NCI-H510A (cell line): ENCODE data around the gene PDE4D.

Source experiments
- DNase-seq: peaks from one replicate; lab custom pipeline; 2025; lab: John Stamatoyannopoulos, UW

PDE4D gene

GRCh38 chr5:59516161-59516560 lies 377.4 kb downstream of the PDE4D start:
- DNase-seq = no peak

GRCh38 chr5:59506285-59506877 lies 387.1 kb downstream of the PDE4D start:
- no peak for DNase-seq

DNA sequence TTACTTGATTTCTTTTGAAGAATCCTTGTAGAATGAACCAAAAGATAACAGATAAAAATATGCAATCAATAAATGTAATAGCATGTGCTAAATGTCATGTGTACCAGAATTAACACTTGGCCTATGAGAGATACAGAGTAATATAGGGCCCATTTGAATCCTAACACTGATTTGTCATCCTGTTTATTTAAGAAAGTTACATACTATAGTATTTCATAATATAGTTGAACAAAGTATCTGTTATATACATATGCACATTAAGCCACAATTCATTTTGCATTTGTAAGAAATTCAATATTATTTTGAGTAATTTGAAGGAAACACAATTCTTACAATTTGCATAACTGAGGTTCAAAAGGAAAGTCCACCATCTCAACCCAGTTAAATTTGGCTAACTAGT lies 389.5 kb downstream of the PDE4D start:
- no peak for DNase-seq

GRCh38 chr5:59503220-59503619 lies 390.3 kb downstream of the PDE4D start:
- no peak for DNase-seq

DNA sequence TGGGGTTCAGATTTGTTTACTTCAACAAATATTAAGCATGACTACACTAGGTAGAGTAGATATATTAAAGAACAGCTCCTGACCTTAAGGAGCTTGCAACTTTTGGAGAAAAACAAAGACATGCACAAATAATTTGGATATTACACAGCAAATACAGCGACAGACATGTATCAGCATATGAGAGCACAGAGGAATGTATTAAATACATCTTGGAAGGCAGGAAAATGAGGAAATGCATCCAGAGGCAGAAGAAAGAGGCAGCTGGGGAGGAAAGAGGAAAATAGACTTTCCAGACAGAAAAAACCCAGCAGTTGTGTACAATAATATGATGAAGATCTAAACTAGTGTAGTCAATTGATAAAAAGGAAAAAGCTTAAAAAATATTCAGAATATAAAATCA lies 392.2 kb downstream of the PDE4D start:
- no peak for DNase-seq

DNA sequence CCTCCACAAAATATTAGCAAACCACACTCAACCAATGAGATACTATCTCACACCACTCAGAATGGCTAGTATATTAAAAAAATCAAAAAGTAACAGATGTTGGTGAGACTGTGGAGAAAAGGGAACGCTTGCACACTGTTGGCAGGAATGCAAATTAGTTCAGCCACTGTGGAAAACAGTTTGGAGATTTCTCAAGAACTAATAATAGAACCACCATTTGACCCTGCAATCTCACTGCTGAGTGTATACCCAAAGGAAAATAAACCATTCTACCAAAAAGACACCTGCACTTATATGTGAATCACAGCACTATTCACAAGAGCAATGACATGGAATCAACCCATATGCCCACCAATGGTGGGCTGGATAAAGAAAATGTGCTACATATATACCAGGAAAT lies 393.5 kb downstream of the PDE4D start:
- no peak for DNase-seq

DNA sequence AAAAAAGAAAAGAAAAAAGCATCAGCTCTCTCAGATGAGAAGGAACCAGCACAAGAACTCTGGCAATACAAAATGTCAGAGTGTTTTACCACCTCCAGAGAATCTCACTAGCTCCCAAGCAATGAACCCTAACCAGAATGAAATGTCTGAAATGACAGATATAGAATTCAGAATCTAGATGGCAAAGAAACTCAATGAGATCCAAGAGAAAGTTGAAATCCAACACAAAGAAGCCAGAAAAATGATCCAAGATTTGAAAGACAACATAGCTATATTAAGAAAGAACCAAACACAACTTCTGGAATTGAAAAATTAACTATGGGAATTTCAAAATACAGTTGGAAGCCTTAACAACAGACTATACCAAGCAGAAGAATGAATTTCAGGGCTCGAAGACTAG lies 396.3 kb downstream of the PDE4D start:
- no peak for DNase-seq

GRCh38 chr5:59496524-59497134 lies 396.9 kb downstream of the PDE4D start:
- no peak for DNase-seq

DNA sequence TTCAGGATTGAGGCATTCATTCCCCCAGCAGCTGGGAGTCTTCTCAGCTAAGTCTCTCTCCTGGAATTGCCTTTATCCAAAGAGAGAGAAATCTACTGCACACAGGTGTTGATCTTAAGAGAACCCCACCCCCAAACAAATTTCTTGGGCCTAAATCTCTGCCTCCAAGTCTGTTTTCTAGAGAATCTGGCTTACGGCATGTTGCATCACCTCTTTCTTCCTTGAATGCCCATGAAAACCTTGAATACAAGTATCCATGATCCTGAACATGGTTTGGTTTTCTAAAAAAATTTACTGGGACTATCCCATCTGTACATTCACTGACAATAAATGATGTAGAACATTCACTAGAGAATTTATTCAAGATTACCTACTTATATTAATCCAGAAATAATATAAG lies 401.6 kb downstream of the PDE4D start:
- DNase-seq = no peak

DNA sequence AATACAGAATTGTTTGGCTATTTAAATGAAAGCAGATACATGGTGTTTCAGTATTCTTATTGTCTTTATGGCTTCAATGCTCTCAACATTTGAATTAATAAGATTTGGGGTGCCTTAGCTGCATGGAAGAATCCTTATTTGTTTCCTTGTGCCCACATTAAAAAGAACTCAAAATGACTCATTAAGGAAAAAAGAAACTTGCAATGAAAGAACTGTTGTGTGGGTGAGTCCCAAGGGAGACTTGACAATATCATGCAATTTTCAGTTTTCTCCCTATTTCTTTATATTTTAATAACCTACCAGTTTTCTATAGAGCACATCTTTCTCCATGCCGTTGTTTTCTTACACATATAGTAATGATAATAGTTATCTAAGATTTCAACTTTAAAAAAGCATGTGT lies 404.0 kb downstream of the PDE4D start:
- DNase-seq = no peak

DNA sequence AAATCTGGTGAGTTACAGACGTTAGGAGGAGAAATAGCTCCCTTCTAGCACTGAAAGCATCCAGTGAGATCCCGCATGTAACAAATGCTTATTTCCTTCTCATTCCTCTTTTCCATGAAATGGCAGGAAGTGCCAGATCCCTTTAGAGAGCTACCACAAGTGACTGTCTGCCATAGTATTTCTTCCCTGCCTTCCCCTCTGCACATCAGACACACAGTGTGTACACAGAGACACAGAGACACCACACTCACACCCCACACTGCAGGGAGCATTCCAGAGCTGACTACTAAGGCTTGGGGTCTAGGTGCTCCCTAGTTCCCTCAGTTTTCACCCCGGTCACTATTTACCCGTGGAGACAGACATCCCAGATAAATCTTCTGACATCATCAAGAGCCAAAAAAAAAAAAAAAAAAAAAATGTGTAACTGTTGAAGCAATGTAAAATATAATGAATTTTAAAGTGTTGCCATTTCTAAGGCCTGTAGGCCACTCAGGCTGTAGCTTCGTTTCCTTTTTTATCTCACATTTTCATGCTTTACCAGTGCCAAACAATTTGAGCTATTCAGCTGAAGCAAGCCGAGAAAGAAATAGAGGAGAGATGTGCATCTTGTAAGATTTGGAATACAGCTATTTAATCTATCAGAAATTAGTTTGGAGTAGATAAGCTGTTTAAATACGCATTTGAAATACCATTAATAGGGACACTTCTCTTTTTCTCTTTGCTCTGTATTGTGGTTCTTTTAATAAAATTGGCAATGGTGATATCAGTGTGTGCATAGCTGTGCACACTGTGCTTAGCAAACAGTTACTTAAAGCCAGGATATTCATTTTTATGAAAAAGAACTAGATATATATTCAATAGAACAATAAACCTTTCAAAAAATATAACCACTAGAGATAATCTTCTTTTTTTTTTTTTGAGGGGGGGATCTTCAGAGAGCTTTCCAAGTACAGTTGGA lies 405.5 kb downstream of the PDE4D start:
- DNase-seq = no peak

DNA sequence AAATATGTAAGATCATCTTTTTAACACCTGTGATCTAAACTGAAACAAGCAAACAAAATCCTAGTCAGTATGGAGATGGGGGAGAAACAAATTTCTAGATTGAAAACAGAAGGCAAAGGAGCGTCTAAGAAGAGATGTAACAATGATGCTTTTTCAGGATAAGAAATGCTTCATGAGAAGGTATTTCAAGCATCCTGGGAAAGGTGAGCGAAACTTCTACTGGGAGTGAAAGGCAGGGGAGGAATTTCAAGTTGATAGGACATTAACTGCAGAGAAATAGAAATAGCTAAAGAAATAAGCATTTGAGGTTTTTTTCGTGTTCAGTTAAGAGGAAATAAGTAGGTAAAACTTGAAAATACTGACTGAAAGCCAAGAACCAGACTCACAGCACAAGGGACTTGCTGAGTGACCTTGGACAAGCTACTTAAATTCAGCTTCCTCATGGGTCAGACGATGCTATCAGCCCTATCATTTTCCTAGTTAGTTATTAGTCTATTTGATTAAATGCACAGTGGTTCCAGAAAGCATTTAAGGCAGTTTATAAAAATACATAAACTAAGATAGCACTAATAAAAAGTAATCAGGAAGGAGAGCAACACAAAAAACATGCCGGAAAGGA lies 406.3 kb downstream of the PDE4D start:
- DNase-seq = no peak

- no peak for DNase-seq
Measured at GRCh38 chr5:59486508-59486907, 407.0 kb downstream of the PDE4D start.

DNA sequence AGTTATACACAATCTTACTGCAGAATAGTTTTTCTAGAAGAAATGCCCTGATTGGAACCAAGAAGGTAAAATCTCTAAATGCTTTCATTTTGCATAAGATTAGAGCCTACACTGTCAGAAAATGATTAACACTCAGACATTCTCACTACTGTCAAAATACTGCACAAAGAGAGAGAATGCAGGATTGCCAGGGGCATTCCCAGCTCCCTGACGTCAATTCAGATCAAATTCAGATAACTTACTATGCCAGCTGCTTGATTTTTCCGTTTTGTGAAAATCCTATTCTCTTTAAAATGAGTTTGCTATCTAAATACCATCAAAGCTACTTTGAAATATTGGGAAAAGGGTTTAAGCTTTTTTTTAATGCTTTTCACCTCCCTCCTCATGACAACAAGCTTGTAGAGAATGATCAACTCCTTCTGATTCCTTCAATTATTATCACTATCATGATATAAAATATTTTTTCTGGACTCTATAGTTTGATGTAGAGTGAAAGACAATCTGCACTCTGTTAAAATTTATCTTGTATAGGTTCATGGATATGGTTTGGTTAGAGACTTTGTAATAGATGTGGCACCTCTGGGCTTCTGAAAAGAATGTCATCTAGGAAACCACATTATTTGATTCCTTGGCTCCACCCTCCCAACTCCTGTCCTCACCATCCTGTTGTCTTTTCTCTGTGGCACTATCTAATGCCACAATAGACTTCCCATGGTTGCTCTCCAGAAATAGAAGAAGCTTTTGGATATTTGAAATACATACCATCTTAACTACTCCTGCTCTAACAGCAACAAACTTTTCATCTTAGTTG lies 407.7 kb downstream of the PDE4D start:
- no peak for DNase-seq

GRCh38 chr5:59485107-59485506 lies 408.4 kb downstream of the PDE4D start:
- DNase-seq = no peak

GRCh38 chr5:59484618-59485017 lies 408.9 kb downstream of the PDE4D start:
- DNase-seq = no peak

- no peak for DNase-seq
Measured at GRCh38 chr5:59483971-59484472, 409.5 kb downstream of the PDE4D start.

- no peak for DNase-seq
Measured at GRCh38 chr5:59479086-59479485, 414.4 kb downstream of the PDE4D start.

- no peak for DNase-seq
Measured at GRCh38 chr5:59474324-59474723, 419.2 kb downstream of the PDE4D start.

GRCh38 chr5:59473611-59474010 lies 419.9 kb downstream of the PDE4D start:
- no peak for DNase-seq

DNA sequence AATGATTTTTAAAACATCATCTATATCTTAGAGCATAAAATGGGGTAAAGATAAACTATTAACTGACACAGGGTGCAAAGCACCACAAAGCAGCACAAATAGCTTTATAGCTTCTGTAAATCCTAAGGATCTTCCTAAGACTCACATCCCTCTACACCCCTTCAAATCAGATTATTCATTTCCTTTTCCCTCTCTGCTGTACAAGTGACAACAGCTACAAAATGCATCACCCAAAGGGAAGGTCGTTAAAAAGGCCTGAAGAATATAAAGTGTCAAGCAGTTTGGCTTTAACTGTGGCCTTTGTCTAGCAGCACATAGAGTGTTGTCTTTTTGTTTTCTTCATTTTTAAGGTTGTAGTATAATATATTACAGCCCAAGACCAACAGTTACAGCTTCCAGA lies 422.1 kb downstream of the PDE4D start:
- no peak for DNase-seq

GRCh38 chr5:59467969-59468368 lies 425.6 kb downstream of the PDE4D start:
- no peak for DNase-seq
